WTC11 (cell line): ENCODE measurements around the gene MVD. TPM values are rescaled to one million over a fixed set of nuclear protein-coding genes. Genes with fewer than 3 reads are reported as not detected.

Experiments
- ATAC-seq: fragments of 200-7000 bp; cut with Tn5 transposase; 2 replicates; pipeline ENCODE4 v1.10.0; 2021; ENCODE audit warnings: mild to moderate bottlenecking, moderate library complexity
- CTCF ChIA-PET: fragments of 300-600 bp; sonication (Branson Sonifier 250); formaldehyde crosslinking; loops from one replicate; lab custom pipeline; 2021; ENCODE audit warnings: antibody characterized with exemption; lab: Charles Lee
- POLR2A ChIA-PET: fragments of 350-600 bp; sonication (Branson Sonifier 250); formaldehyde crosslinking; loops from one replicate; lab custom pipeline; 2021; ENCODE audit warnings: antibody characterized with exemption; lab: Charles Lee
- DNase-seq: peaks from one replicate; pipeline ENCODE4 v3.0.0; 2021; ENCODE audit warnings: low spot score
- H3K27ac Mint-ChIP-seq: 2 replicates; pipeline ENCODE4 v1.8.0; 2021; ENCODE audit warnings: mixed read lengths
- H3K27me3 Mint-ChIP-seq: 2 replicates; pipeline ENCODE4 v1.8.0; 2021; ENCODE audit warnings: low read depth, mild to moderate bottlenecking, moderate library complexity, mixed read lengths
- H3K36me3 Mint-ChIP-seq: 2 replicates; pipeline ENCODE4 v1.8.0; 2021; ENCODE audit warnings: mixed read lengths
- H3K4me1 Mint-ChIP-seq: 2 replicates; pipeline ENCODE4 v1.8.0; 2022; ENCODE audit warnings: mixed read lengths
- H3K4me3 Mint-ChIP-seq: 2 replicates; pipeline ENCODE4 v1.8.0; 2021; ENCODE audit warnings: mild to moderate bottlenecking, moderate library complexity, mixed read lengths
- H3K9me3 Mint-ChIP-seq: 2 replicates; pipeline ENCODE4 v1.8.0; 2021; ENCODE audit warnings: mixed read lengths
- CTCF ChIP-seq: fragments of 200-600 bp; IDR thresholded peaks from 2 replicates; pipeline ENCODE4 v1.8.0; 2022; ENCODE audit warnings: antibody characterized with exemption
- ELF4 ChIP-seq: sonication (generic); formaldehyde crosslinking; IDR thresholded peaks from 2 replicates; pipeline ENCODE4 v1.8.1; 2022; ENCODE audit warnings: low read depth, mild to moderate bottlenecking, moderate library complexity, missing genetic modification reagents
- IRF2 ChIP-seq: sonication (generic); formaldehyde crosslinking; IDR thresholded peaks from 2 replicates; pipeline ENCODE4 v1.8.0; 2022; ENCODE audit warnings: low read depth, missing genetic modification reagents, borderline replicate concordance
- MXD4 ChIP-seq: fragments of 250-450 bp; sonication (Bioruptor Pico); IDR thresholded peaks from 2 replicates; pipeline ENCODE4 v1.8.0; 2021; ENCODE audit warnings: mild to moderate bottlenecking, moderate library complexity, borderline replicate concordance
- MYBL2 ChIP-seq: sonication (generic); formaldehyde crosslinking; IDR thresholded peaks from 2 replicates; pipeline ENCODE4 v1.8.1; 2023; ENCODE audit warnings: mild to moderate bottlenecking, moderate library complexity, missing genetic modification reagents
- ZBTB21 ChIP-seq: sonication (generic); formaldehyde crosslinking; IDR thresholded peaks from 2 replicates; pipeline ENCODE4 v1.8.1; 2023; ENCODE audit warnings: mild to moderate bottlenecking, missing genetic modification reagents, borderline replicate concordance
- ZMAT4 ChIP-seq: fragments of 250-450 bp; sonication (Bioruptor Pico); IDR thresholded peaks from 2 replicates; pipeline ENCODE4 v1.9.0; 2021; ENCODE audit warnings: mild to moderate bottlenecking
- ZNF219 ChIP-seq: sonication (generic); formaldehyde crosslinking; IDR thresholded peaks from 2 replicates; pipeline ENCODE4 v1.8.0; 2023; ENCODE audit warnings: missing genetic modification reagents, mild to moderate bottlenecking, borderline replicate concordance
- ZNF396 ChIP-seq: fragments of 250-450 bp; sonication (Bioruptor Pico); IDR thresholded peaks from 2 replicates; pipeline ENCODE4 v1.8.0; 2021; ENCODE audit warnings: mild to moderate bottlenecking, moderate library complexity, borderline replicate concordance
- ZNF423 ChIP-seq: fragments of 250-450 bp; sonication (Bioruptor Pico); IDR thresholded peaks from 2 replicates; pipeline ENCODE4 v2.1.2; 2022; ENCODE audit warnings: mild to moderate bottlenecking, moderate library complexity
- ZNF671 ChIP-seq: fragments of 250-450 bp; sonication (Bioruptor Pico); IDR thresholded peaks from 2 replicates; pipeline ENCODE4 v1.8.0; 2021; ENCODE audit warnings: mild to moderate bottlenecking
- total RNA-seq: library from RNA; stranded (reverse); gene quantifications from 3 replicates; pipeline ENCODE4 v1.2.3, GENCODE V29; 2021
- TF ChIP-seq, protein P1 (sequence below): sonication (generic); formaldehyde crosslinking; conservative IDR thresholded peaks from 2 replicates; pipeline ENCODE4 v1.8.1; 2023; ENCODE audit warnings: mild to moderate bottlenecking, low read depth, missing genetic modification reagents, moderate library complexity
- TF ChIP-seq, protein P2 (sequence below): sonication (generic); formaldehyde crosslinking; IDR thresholded peaks from 2 replicates; pipeline ENCODE4 v1.8.0; 2022; ENCODE audit warnings: missing genetic modification reagents

Gene MVD
- total RNA-seq, 1 experiment from 2014 or later = 113 TPM

DNA sequence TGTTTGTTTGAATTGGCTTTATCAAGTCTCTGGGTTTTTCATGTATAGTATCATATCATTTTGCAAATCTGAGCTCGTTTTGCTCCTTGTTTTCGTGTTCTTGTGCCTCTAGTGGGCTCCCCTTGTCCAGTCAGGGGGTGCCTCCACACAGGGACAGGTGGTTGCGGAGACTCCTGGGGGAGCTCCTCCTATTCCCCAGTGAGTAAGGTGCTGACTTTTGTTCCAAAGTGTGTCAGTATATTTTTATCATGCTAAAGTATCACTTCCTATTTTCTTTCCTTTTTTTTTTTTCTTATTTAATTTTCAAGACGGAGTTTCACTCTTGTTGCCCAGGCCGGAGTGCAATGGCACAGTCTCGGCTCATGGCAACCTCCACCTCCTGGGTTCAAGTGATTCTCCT, 54.8 kb downstream of the MVD start (continued):
- TF ChIP-seq, protein P1, sequence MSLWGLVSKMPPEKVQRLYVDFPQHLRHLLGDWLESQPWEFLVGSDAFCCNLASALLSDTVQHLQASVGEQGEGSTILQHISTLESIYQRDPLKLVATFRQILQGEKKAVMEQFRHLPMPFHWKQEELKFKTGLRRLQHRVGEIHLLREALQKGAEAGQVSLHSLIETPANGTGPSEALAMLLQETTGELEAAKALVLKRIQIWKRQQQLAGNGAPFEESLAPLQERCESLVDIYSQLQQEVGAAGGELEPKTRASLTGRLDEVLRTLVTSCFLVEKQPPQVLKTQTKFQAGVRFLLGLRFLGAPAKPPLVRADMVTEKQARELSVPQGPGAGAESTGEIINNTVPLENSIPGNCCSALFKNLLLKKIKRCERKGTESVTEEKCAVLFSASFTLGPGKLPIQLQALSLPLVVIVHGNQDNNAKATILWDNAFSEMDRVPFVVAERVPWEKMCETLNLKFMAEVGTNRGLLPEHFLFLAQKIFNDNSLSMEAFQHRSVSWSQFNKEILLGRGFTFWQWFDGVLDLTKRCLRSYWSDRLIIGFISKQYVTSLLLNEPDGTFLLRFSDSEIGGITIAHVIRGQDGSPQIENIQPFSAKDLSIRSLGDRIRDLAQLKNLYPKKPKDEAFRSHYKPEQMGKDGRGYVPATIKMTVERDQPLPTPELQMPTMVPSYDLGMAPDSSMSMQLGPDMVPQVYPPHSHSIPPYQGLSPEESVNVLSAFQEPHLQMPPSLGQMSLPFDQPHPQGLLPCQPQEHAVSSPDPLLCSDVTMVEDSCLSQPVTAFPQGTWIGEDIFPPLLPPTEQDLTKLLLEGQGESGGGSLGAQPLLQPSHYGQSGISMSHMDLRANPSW (CRISPR knock-in tag) = no peak
- TF ChIP-seq, all 79 proteins: peak for 0

GRCh38 chr16:88606148-88606757, 56.6 kb downstream of the MVD start:
- Mint-ChIP-seq H3K9me3 (no peaks in the 10 kb centered on the region), H3K27ac (no peak overlapping the region), H3K36me3 (peaks cover 47% of the 10 kb centered on the region), H3K4me3 (no peak overlapping the region), H3K27me3 (no peaks in the 10 kb centered on the region)
- no peak for DNase-seq
- TF ChIP-seq MXD4 (CRISPR knock-in tag) (no peak), ELF4 (CRISPR knock-in tag) (no peak), ZBTB21 (no peak), ZNF671 (no peak), ZNF219 (CRISPR knock-in tag) (no peak)
- TF ChIP-seq, protein P2, sequence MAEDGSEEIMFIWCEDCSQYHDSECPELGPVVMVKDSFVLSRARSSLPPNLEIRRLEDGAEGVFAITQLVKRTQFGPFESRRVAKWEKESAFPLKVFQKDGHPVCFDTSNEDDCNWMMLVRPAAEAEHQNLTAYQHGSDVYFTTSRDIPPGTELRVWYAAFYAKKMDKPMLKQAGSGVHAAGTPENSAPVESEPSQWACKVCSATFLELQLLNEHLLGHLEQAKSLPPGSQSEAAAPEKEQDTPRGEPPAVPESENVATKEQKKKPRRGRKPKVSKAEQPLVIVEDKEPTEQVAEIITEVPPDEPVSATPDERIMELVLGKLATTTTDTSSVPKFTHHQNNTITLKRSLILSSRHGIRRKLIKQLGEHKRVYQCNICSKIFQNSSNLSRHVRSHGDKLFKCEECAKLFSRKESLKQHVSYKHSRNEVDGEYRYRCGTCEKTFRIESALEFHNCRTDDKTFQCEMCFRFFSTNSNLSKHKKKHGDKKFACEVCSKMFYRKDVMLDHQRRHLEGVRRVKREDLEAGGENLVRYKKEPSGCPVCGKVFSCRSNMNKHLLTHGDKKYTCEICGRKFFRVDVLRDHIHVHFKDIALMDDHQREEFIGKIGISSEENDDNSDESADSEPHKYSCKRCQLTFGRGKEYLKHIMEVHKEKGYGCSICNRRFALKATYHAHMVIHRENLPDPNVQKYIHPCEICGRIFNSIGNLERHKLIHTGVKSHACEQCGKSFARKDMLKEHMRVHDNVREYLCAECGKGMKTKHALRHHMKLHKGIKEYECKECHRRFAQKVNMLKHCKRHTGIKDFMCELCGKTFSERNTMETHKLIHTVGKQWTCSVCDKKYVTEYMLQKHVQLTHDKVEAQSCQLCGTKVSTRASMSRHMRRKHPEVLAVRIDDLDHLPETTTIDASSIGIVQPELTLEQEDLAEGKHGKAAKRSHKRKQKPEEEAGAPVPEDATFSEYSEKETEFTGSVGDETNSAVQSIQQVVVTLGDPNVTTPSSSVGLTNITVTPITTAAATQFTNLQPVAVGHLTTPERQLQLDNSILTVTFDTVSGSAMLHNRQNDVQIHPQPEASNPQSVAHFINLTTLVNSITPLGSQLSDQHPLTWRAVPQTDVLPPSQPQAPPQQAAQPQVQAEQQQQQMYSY = no peak
- TF ChIP-seq, all 79 proteins: peak for 0
- no peak for ATAC-seq
- ChIA-PET CTCF (no interaction called here), POLR2A (no interaction called here)
- H3K4me1 Mint-ChIP-seq = peaks cover 17% of the 10 kb centered on the region

DNA sequence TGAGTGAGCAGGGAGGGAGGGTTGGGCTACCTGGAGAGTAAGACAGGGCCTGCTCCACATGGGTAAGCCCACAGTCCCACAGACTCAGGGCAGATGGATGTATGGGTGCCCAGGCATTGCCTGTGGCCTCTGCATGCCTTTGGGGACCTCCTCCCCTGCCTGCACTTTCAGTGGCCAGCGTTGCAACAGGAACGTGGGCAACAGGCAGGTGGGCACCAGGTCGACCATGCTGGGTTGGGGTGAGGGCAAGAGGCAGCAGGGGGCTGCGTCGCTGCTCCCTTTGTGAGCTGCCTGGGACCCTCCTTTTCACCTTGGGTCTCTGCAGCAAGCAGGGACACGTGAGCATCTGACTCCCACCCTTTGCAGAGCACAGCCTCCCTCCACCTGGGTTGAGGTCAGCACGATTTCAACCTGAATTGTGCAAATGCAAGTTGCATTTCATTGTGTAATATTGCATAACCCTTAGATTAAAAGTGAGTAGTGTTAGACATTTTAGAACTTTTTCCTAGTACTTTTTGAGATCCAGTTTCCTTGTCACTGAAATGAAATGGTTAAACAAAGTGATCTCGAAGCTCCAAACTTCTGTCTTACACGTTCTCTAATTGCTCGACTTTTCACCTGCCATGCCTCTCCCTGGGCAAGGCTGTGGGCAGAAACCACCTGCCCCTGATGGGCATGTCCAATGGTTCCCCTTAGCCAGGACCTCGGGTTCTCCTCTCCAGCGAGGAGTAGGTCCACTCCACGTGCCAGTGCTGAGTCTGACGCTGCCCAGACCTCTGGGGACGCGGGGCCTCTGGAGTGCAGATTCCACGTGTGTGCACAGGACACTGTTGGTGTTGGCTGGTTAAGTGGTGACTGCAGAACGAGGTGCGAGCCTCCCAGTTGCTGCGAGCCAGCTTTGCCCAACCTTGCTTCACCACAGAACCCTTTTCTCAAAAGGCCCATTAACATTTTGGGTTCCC, 57.4 kb downstream of the MVD start:
- H3K36me3 Mint-ChIP-seq = peaks cover 55% of the 10 kb centered on the region
- H3K4me1 Mint-ChIP-seq = peaks cover 17% of the 10 kb centered on the region
- CTCF ChIA-PET = no interaction called here
- H3K27me3 Mint-ChIP-seq = no peaks in the 10 kb centered on the region
- H3K27ac Mint-ChIP-seq = no peak overlapping the region
- TF ChIP-seq ZNF423 (CRISPR knock-in tag) (no peak), IRF2 (no peak), ZNF396 (CRISPR knock-in tag) (no peak), ZMAT4 (no peak), CTCF (no peak), MYBL2 (CRISPR knock-in tag) (no peak)
- POLR2A ChIA-PET = no interaction called here
- H3K4me3 Mint-ChIP-seq = no peak overlapping the region
- no peak for DNase-seq
- ATAC-seq = no peak
- no peaks in the 10 kb centered on the region for H3K9me3 Mint-ChIP-seq
